ENCODE measurements around the gene RNPEPL1.

The RNPEPL1 gene

DNA sequence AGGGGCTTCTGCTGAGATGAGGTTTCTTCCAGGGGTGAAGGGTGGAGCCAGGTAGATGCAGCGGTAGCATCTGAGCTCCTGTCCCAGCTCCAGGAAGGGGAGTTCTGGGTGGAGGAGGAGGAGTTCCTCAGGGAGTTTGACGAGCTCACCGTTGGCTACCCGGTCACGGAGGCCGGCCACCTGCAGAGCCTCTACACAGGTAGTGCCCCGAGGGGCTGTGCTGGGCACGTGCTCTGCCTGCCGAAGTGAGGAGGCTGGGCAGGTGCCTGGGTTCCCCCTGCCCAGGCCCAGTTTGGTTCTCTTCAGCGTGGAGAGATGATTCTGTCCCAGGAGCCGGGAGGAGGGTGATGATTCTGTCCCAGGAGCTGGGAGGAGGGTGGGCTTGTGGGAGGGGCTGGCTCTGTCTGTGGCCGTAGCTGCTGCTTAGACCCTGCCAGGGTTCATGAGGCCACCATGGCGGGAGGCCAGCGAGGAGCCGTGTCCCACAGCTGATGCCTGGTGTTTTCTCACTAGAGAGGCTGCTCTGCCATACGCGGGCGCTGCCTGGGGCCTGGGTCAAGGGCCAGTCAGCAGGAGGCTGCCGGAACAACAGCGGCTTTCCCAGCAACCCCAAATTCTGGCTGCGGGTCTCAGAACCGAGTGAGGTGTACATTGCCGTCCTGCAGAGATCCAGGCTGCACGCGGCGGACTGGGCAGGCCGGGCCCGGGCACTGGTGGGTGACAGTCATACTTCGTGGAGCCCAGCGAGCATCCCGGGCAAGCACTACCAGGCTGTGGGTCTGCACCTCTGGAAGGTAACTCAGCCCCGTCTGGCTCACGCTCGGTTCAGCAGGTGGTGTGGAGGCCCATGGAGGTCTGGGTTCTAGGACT, 26.5 kb downstream of the RNPEPL1 start:
- no peaks in the 10 kb centered on the region for H3K9me2 ChIP-seq (replicated peaks; ENCODE audit: insufficient read depth, low read length)
- H3K4me3 ChIP-seq (ENCODE audit: low read length) = no peak overlapping the region
- H3K9me3 ChIP-seq (replicated peaks; ENCODE audit: insufficient read depth, low read length) = no peaks in the 10 kb centered on the region
- H3K27me3 ChIP-seq (replicated peaks; ENCODE audit: insufficient read depth, low read length) = no peaks in the 10 kb centered on the region
- H3K36me3 ChIP-seq (replicated peaks; ENCODE audit: insufficient read depth, low read length) = no peaks in the 10 kb centered on the region; the same call in 1 of the 2 replicates
- no peaks in the 10 kb centered on the region for H3K4me1 ChIP-seq (ENCODE audit: low read length)
- TF ChIP-seq, protein P1, sequence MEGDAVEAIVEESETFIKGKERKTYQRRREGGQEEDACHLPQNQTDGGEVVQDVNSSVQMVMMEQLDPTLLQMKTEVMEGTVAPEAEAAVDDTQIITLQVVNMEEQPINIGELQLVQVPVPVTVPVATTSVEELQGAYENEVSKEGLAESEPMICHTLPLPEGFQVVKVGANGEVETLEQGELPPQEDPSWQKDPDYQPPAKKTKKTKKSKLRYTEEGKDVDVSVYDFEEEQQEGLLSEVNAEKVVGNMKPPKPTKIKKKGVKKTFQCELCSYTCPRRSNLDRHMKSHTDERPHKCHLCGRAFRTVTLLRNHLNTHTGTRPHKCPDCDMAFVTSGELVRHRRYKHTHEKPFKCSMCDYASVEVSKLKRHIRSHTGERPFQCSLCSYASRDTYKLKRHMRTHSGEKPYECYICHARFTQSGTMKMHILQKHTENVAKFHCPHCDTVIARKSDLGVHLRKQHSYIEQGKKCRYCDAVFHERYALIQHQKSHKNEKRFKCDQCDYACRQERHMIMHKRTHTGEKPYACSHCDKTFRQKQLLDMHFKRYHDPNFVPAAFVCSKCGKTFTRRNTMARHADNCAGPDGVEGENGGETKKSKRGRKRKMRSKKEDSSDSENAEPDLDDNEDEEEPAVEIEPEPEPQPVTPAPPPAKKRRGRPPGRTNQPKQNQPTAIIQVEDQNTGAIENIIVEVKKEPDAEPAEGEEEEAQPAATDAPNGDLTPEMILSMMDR (IDR thresholded peaks at IDR 0.05; ENCODE audit: low read length) = no peak
- TF ChIP-seq EZH2phosphoT487 (IDR thresholded peaks at IDR 0.05; ENCODE audit: low read length) = no peak
- no peak for TF ChIP-seq EZH2 (optimal IDR thresholded peaks at IDR 0.05; ENCODE audit: low read depth, low read length)
- H3K4me2 ChIP-seq (ENCODE audit: low read depth, low read length) = no peak overlapping the region
- DNase-seq = no peak
- H3K79me2 ChIP-seq (ENCODE audit: low read length) = peaks cover 48% of the 10 kb centered on the region
- H3K9ac ChIP-seq (ENCODE audit: low read length) = no peak overlapping the region
- no peak overlapping the region for H3K27ac ChIP-seq (ENCODE audit: low read length)
- no peaks in the 10 kb centered on the region for H3F3A ChIP-seq (ENCODE audit: insufficient read depth, low read length)
- H4K20me1 ChIP-seq (ENCODE audit: insufficient read depth, low read length) = no peaks in the 10 kb centered on the region
- no peak overlapping the region for H2AFZ ChIP-seq (ENCODE audit: low read length)

DNA sequence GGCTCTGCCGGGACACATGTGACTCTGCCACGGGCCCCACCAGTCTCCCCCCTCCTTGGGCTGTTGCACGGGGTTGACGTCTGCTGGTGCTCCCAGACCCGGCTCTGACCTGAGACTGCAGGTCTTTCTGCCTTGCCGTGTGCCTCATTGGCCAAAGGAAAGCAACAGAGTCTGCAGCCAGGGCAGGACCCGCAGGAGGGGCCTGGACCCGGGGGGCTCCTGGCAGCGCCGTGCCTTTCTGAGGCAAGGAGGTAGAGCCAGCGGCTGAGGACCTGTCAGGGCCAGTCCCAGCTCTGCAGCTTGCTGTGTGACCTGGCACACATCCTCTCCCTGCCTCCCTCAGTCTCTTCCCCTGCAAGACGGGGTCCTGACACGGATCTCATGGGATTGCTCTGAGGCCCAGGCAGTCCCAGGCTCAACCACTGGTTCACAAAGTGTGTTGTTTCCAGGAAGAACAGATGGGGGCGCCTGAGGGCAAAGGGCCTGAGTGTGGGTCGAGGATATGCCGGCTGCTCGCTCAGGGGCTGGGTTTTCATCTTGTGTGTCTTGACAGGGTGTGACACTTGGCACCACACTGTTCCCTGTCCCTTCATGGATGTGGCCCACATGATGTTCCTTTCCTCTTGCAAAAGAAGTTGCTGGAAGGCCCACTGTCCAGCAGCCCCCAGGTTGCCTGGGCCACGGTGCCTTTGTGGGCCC, 27.2 kb downstream of the RNPEPL1 start:
- Histone ChIP-seq H4K20me1 (ENCODE audit: insufficient read depth, low read length) (no peaks in the 10 kb centered on the region), H3K27ac (ENCODE audit: low read length) (no peak overlapping the region), H3K9me2 (replicated peaks; ENCODE audit: insufficient read depth, low read length) (no peaks in the 10 kb centered on the region), H3K79me2 (ENCODE audit: low read length) (peaks cover 40% of the 10 kb centered on the region), H3K4me1 (ENCODE audit: low read length) (no peaks in the 10 kb centered on the region), H3K36me3 (replicated peaks; ENCODE audit: insufficient read depth, low read length) (no peaks in the 10 kb centered on the region), H3K9ac (ENCODE audit: low read length) (no peak overlapping the region), H2AFZ (ENCODE audit: low read length) (no peak overlapping the region), H3F3A (ENCODE audit: insufficient read depth, low read length) (no peaks in the 10 kb centered on the region), H3K4me2 (ENCODE audit: low read depth, low read length) (no peak overlapping the region), H3K4me3 (ENCODE audit: low read length) (no peak overlapping the region), H3K9me3 (replicated peaks; ENCODE audit: insufficient read depth, low read length) (no peaks in the 10 kb centered on the region), H3K27me3 (replicated peaks; ENCODE audit: insufficient read depth, low read length) (no peaks in the 10 kb centered on the region)
- DNase-seq = no peak
- no peak for TF ChIP-seq EZH2 (optimal IDR thresholded peaks at IDR 0.05; ENCODE audit: low read depth, low read length)
- TF ChIP-seq, protein P1 (IDR thresholded peaks at IDR 0.05; ENCODE audit: low read length) = peak; percentile 23

DNA sequence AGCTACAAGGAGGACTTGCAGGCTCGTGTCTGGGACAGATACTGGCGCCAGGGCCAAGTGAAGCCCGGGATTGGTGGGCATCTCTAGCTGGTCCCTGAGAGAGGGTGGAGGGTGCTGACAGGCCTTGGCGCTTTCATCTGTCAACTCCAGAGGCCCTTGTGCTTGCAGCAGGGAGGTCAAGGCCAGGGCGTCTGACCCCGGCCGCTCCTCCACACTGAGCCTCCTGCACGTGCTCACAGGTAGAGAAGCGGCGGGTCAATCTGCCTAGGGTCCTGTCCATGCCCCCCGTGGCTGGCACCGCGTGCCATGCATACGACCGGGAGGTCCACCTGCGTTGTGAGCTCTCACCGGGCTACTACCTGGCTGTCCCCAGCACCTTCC, 27.8 kb downstream of the RNPEPL1 start:
- Histone ChIP-seq H3K27me3 (replicated peaks; ENCODE audit: insufficient read depth, low read length) (no peaks in the 10 kb centered on the region), H3K4me2 (ENCODE audit: low read depth, low read length) (no peak overlapping the region), H3K9me3 (replicated peaks; ENCODE audit: insufficient read depth, low read length) (no peaks in the 10 kb centered on the region), H3K4me1 (ENCODE audit: low read length) (no peaks in the 10 kb centered on the region), H3K9me2 (replicated peaks; ENCODE audit: insufficient read depth, low read length) (no peaks in the 10 kb centered on the region), H3K27ac (ENCODE audit: low read length) (no peak overlapping the region), H4K20me1 (ENCODE audit: insufficient read depth, low read length) (no peaks in the 10 kb centered on the region), H3K9ac (ENCODE audit: low read length) (no peak overlapping the region), H3F3A (ENCODE audit: insufficient read depth, low read length) (no peaks in the 10 kb centered on the region), H3K4me3 (ENCODE audit: low read length) (no peak overlapping the region), H3K79me2 (ENCODE audit: low read length) (peaks cover 35% of the 10 kb centered on the region), H3K36me3 (replicated peaks; ENCODE audit: insufficient read depth, low read length) (no peaks in the 10 kb centered on the region), H2AFZ (ENCODE audit: low read length) (no peak overlapping the region)
- no peak for DNase-seq
- TF ChIP-seq, protein P1 (IDR thresholded peaks at IDR 0.05; ENCODE audit: low read length) = no peak

Data from MM.1S (cell line).